Smooth muscle cell (in vitro differentiated cells): ENCODE measurements around the gene POLR1D. TPM values are rescaled to one million over a fixed set of nuclear protein-coding genes. Genes with fewer than 3 reads are reported as not detected.
"Not testable (repeated sequence)": the region's sequence is repeated elsewhere in the genome, so short reads cannot be mapped to it uniquely, and the experiment has no call there.

Experiments
- DNase-seq: peaks from one replicate; lab custom pipeline; 2025; ENCODE audit not compliant: unreplicated experiment; lab: John Stamatoyannopoulos, UW
- H2AFZ ChIP-seq: fragments of 200-600 bp; sonication (generic); 2 replicates; pipeline ENCODE4 v1.6.0; 2016; ENCODE audit warnings: antibody characterized with exemption, low read depth, mild to moderate bottlenecking
- H3F3A ChIP-seq: fragments of 200-600 bp; sonication (generic); 2 replicates; pipeline ENCODE4 v1.6.0; 2017; ENCODE audit warnings: antibody characterized with exemption, low read depth
- H3K27ac ChIP-seq: fragments of 200-600 bp; sonication (generic); 2 replicates; pipeline ENCODE4 v1.5.1; 2016; ENCODE audit warnings: low read depth, mild to moderate bottlenecking
- H3K27me3 ChIP-seq: fragments of 200-600 bp; sonication (generic); 2 replicates; pipeline ENCODE4 v1.6.1; 2016; ENCODE audit warnings: low read depth, mild to moderate bottlenecking
- H3K36me3 ChIP-seq: fragments of 200-600 bp; sonication (generic); 2 replicates; pipeline ENCODE4 v1.5.1; 2016; ENCODE audit warnings: low read depth
- H3K4me1 ChIP-seq: fragments of 200-600 bp; sonication (generic); 2 replicates; pipeline ENCODE4 v1.5.1; 2016; ENCODE audit warnings: low read depth
- H3K4me2 ChIP-seq: fragments of 200-600 bp; sonication (generic); 2 replicates; pipeline ENCODE4 v1.6.0; 2016; ENCODE audit warnings: mild to moderate bottlenecking
- H3K4me3 ChIP-seq: fragments of 200-600 bp; sonication (generic); 2 replicates; pipeline ENCODE4 v1.5.1; 2016; ENCODE audit warnings: mild to moderate bottlenecking
- H3K79me2 ChIP-seq: fragments of 200-600 bp; sonication (generic); 2 replicates; pipeline ENCODE4 v1.6.0; 2016; ENCODE audit warnings: low read depth, mild to moderate bottlenecking
- H3K9ac ChIP-seq: fragments of 200-600 bp; sonication (generic); 2 replicates; pipeline ENCODE4 v1.6.0; 2016; ENCODE audit warnings: low read depth
- H3K9me3 ChIP-seq: fragments of 200-600 bp; sonication (generic); replicated peaks from 2 replicates; pipeline ENCODE4 v1.5.1; 2016; ENCODE audit warnings: low read depth
- H4K20me1 ChIP-seq: fragments of 200-600 bp; sonication (generic); 2 replicates; pipeline ENCODE4 v1.6.0; 2016; ENCODE audit warnings: low read depth
- CTCF ChIP-seq: fragments of 200-600 bp; sonication (generic); IDR thresholded peaks from 2 replicates; pipeline ENCODE4 v1.5.1; 2017; ENCODE audit warnings: borderline replicate concordance, mild to moderate bottlenecking, antibody characterized with exemption; ENCODE audit not compliant: insufficient read depth, poor library complexity, severe bottlenecking
- WGBS: methylation state at CpG from one replicate; pipeline ENCODE4 v1.1.7; 2016; ENCODE audit warnings: low lambda C conversion rate; 5-methylcytosine and 5-hydroxymethylcytosine counted together
- polyA plus RNA-seq: library from polyadenylated mRNA; unstranded; fragments of >200 nt; fragmentation: Nextera tagmentation; extraction: Ambion mirVana; gene quantifications from 2 replicates; pipeline ENCODE4 v1.2.1, GENCODE V29; 2016
- total RNA-seq: library from RNA; depleted of rRNA; stranded (reverse); fragments of >200 nt; gene quantifications from 2 replicates; pipeline ENCODE4 v1.2.3, GENCODE V29; 2014

Gene POLR1D
- total and polyA plus RNA-seq, 2 experiments from 2014 or later: 45.7 to 102 TPM

DNA sequence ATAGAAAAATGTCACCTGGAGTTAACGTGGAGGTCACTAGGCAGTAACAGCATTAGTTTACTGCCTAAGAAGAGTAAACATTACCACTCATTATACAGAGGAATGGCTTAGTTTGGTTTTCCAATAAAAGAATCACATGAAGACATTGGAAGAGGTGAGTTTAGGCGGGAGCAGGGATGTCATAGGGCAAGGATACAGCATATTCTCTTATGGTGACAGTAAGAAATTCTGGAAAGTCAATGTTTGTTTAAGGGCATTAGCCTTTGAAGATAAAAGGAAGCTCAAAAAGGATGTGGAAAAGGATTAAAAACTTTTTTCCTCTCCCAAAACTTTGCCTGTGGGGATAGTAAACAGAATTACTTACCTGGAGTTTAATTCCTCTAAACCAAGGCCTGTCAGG, 4.1 kb downstream of the POLR1D start:
- no peaks in the 10 kb centered on the region for H3K36me3 ChIP-seq
- no peak overlapping the region for H3K9ac ChIP-seq
- H3K27ac ChIP-seq: no peak overlapping the region
- DNase-seq: no peak
- H3K4me3 ChIP-seq: no peak overlapping the region
- H4K20me1 ChIP-seq: peaks cover 66% of the 10 kb centered on the region
- TF ChIP-seq CTCF: no peak
- 94% methylated on average over 2 of the region's 2 CpGs for WGBS
- no peaks in the 10 kb centered on the region for H3K27me3 ChIP-seq
- H3K4me1 ChIP-seq: peaks cover 9% of the 10 kb centered on the region
- H3K79me2 ChIP-seq: peaks cover 72% of the 10 kb centered on the region
- no peak overlapping the region for H2AFZ ChIP-seq
- H3F3A ChIP-seq: peaks cover 3% of the 10 kb centered on the region
- H3K4me2 ChIP-seq: no peak overlapping the region
- no peaks in the 10 kb centered on the region for H3K9me3 ChIP-seq

DNA sequence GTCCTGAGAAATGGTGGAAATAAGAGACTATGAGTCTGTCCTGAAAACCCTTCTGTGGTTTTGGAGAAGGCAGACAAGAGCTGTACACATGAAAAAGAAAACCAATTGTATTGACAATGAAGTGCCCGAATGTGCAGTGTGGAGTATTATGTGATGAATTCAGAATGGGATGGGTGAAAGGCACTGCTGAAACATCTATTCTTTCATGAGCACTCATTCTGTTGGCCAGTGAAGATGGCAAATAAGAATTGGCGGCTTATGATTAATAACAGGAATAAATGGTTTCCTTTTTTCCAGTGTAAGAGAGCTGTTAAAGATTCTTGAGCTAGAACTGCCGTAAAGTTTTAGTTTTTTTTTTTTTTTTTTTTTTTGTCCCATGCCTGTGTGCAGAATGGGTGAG, 5.7 kb downstream of the POLR1D start:
- Histone ChIP-seq H3K9me3 (no peaks in the 10 kb centered on the region), H3K4me3 (no peak overlapping the region), H4K20me1 (peaks cover 66% of the 10 kb centered on the region), H3K4me1 (peaks cover 8% of the 10 kb centered on the region), H3K36me3 (no peaks in the 10 kb centered on the region), H3K79me2 (peaks cover 66% of the 10 kb centered on the region), H3F3A (peaks cover 3% of the 10 kb centered on the region), H3K27me3 (no peaks in the 10 kb centered on the region), H3K4me2 (no peak overlapping the region), H3K27ac (no peak overlapping the region), H2AFZ (no peak overlapping the region), H3K9ac (no peak overlapping the region)
- WGBS: 93% methylated on average over 3 of the region's 3 CpGs
- DNase-seq: no peak
- no peak for TF ChIP-seq CTCF

DNA sequence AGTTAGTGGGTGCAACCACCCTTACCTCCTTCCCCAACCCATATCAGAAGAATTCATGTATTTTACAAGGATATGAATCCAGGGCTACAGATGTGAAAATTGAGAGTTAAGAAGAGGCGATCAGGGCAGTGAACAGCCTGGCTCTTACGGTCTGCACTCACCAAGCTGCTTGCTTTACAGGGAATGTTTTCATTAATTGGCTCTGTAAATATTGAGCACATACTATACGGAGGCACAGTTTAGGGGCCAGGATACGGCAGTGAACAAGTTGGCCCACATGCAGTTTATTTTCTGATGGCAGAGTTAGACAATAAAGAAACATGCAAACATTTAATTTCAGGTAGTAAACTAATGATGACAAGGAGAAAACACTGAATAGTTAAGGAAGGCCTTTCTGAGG, 6.4 kb downstream of the POLR1D start:
- Histone ChIP-seq H3K27me3 (no peaks in the 10 kb centered on the region), H4K20me1 (peaks cover 63% of the 10 kb centered on the region), H3K27ac (no peak overlapping the region), H3K4me2 (no peak overlapping the region), H3F3A (no peaks in the 10 kb centered on the region), H3K4me1 (peaks cover under 1% of the 10 kb centered on the region), H3K79me2 (peaks cover 62% of the 10 kb centered on the region), H3K9me3 (no peaks in the 10 kb centered on the region), H3K9ac (no peak overlapping the region), H2AFZ (no peak overlapping the region), H3K4me3 (no peak overlapping the region), H3K36me3 (no peaks in the 10 kb centered on the region)
- DNase-seq: no peak
- TF ChIP-seq CTCF: no peak
- 81% methylated on average over 4 of the region's 4 CpGs for WGBS

DNA sequence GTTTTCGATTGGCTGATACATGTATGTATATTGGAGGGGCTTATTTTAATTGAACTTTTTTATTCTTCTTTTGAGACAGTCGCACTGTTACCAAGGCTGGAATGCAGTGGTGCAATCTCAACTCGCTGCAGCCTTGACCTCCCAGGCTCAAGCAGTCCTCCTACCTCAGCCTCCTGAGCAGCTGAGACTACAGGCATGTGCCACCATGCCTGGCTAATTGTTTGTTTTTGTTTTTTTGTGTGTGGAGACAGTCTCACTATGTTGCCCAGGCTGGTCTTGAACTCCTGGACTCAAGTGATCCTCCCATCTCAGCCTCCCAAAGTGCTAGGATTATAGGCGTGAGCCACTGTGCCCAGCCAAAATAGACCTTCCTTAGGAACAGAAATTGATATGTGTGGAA, 7.1 kb downstream of the POLR1D start:
- WGBS: 100% methylated on average over 4 of the region's 4 CpGs

More for the DNA sequence above, 7.1 kb downstream of the POLR1D start:
- not testable (repeated sequence) for H3F3A ChIP-seq, H2AFZ ChIP-seq, DNase-seq, H3K36me3 ChIP-seq, H3K4me1 ChIP-seq, H3K4me3 ChIP-seq, H3K27me3 ChIP-seq, H3K9ac ChIP-seq, H3K4me2 ChIP-seq, H3K27ac ChIP-seq, H3K9me3 ChIP-seq
- Histone ChIP-seq H4K20me1 (peaks cover 63% of the 10 kb centered on the region), H3K79me2 (peaks cover 57% of the 10 kb centered on the region)
